MCF 10A (cell line): Measurements from ENCODE around the gene BEND4. TPM values are rescaled to one million over a fixed set of nuclear protein-coding genes. Genes with fewer than 3 reads are reported as not detected.

Experiments used
- BruUV-seq: library from RNA; stranded (reverse); fragments of 400-500 nt; replicated peaks from 2 replicates; lab custom pipeline; 2021; lab: Mats Ljungman, UMichigan
- CTCF ChIA-PET: fragments of 300-600 bp; sonication (Branson Sonifier 250); formaldehyde crosslinking; extraction: SDS; loops from one replicate; lab custom pipeline; 2021; ENCODE audit warnings: antibody characterized with exemption, inconsistent platforms; lab: Yijun Ruan, JAX
- POLR2A ChIA-PET: fragments of 300-600, 350-650 bp; sonication (Branson Sonifier 250); formaldehyde crosslinking; extraction: SDS; loops from one replicate; lab custom pipeline; 2020; ENCODE audit warnings: antibody characterized with exemption, inconsistent platforms; lab: Yijun Ruan, JAX
- DNase-seq: peaks from one replicate; pipeline ENCODE4 v3.0.0-alpha.2; 2018; ENCODE audit not compliant: unreplicated experiment
- H3K27ac Mint-ChIP-seq: one replicate; pipeline ENCODE4 v1.8.0; 2022; ENCODE audit warnings: mild to moderate bottlenecking, low read depth, mixed read lengths; ENCODE audit not compliant: unreplicated experiment
- H3K27me3 Mint-ChIP-seq: one replicate; pipeline ENCODE4 v1.8.0; 2022; ENCODE audit warnings: mixed read lengths; ENCODE audit not compliant: insufficient read depth, unreplicated experiment
- H3K36me3 Mint-ChIP-seq: one replicate; pipeline ENCODE4 v1.8.0; 2022; ENCODE audit warnings: mild to moderate bottlenecking, moderate library complexity, mixed read lengths; ENCODE audit not compliant: insufficient read depth, unreplicated experiment
- H3K4me1 Mint-ChIP-seq: one replicate; pipeline ENCODE4 v1.8.0; 2022; ENCODE audit warnings: mixed read lengths; ENCODE audit not compliant: insufficient read depth, unreplicated experiment
- H3K4me3 Mint-ChIP-seq: one replicate; pipeline ENCODE4 v1.8.0; 2022; ENCODE audit warnings: mild to moderate bottlenecking, moderate library complexity, mixed read lengths; ENCODE audit not compliant: unreplicated experiment
- H3K9me3 Mint-ChIP-seq: one replicate; pipeline ENCODE4 v1.8.0; 2022; ENCODE audit warnings: mixed read lengths; ENCODE audit not compliant: unreplicated experiment
- intact Hi-C: fragments of 100-400 bp; cut with micrococcal nuclease; formaldehyde crosslinking; loops from 2 replicates; pipeline ENCODE4 v1.14.1; 2022
- total RNA-seq: library from RNA; stranded (reverse); gene quantifications from 2 replicates; pipeline ENCODE4 v1.2.3, GENCODE V29; 2022
- TF ChIP-seq, protein P1 (sequence below): fragments of 200-600 bp; IDR thresholded peaks from one replicate; pipeline ENCODE4 v1.8.0; 2022; ENCODE audit warnings: antibody characterized with exemption, mild to moderate bottlenecking; ENCODE audit not compliant: unreplicated experiment

The BEND4 gene
- total RNA-seq, 1 experiment from 2014 or later = not detected

DNA sequence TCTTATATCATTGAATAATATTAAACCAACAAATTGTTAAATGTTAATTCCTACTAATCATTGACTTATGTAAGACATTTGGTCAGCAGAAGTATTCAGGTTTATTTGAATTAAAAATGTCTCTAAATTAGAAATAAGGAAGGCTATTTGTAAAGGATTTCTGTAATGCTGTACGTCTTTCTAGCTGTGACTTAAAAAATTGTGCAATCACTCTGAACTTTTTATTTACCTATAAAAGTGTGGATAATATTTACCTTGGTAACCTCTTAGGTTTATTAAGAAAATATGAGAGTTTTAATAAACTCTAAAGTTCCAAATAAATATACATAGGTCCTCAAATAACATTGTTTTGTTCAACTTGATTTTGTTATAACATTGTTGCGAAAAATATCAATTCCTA, 85.2 kb downstream of the BEND4 start:
- POLR2A ChIA-PET = no interaction called here
- Mint-ChIP-seq H3K27me3 (no peaks in the 10 kb centered on the region), H3K36me3 (peaks cover 39% of the 10 kb centered on the region), H3K4me1 (no peaks in the 10 kb centered on the region), H3K27ac (no peak overlapping the region), H3K4me3 (no peak overlapping the region), H3K9me3 (no peaks in the 10 kb centered on the region)
- no TSS peak for BruUV-seq
- CTCF ChIA-PET = no interaction called here
- TF ChIP-seq, protein P1, sequence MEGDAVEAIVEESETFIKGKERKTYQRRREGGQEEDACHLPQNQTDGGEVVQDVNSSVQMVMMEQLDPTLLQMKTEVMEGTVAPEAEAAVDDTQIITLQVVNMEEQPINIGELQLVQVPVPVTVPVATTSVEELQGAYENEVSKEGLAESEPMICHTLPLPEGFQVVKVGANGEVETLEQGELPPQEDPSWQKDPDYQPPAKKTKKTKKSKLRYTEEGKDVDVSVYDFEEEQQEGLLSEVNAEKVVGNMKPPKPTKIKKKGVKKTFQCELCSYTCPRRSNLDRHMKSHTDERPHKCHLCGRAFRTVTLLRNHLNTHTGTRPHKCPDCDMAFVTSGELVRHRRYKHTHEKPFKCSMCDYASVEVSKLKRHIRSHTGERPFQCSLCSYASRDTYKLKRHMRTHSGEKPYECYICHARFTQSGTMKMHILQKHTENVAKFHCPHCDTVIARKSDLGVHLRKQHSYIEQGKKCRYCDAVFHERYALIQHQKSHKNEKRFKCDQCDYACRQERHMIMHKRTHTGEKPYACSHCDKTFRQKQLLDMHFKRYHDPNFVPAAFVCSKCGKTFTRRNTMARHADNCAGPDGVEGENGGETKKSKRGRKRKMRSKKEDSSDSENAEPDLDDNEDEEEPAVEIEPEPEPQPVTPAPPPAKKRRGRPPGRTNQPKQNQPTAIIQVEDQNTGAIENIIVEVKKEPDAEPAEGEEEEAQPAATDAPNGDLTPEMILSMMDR = no peak
- DNase-seq = no peak
- intact Hi-C loops = no loop called here

DNA sequence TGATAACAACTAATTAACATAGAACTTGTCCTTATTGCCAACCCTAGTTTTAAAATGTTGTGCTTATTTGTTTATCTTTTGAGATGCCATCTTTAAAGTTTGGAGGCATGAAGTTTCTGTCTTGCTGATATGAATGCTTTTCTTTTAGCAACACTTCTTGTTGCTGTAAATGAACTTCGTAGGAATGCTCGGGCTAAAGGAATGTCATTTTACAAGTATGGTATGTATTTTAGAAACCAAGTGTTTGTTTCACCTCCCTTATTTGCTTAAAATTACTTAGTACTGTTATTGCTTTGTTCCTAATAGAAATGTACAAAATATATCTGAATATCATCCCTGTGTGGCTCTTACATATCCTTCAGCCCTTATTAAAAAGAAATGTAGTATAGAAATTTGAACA, 86.1 kb downstream of the BEND4 start:
- no TSS peak for BruUV-seq
- intact Hi-C loops = no loop called here
- ChIA-PET POLR2A (no interaction called here), CTCF (no interaction called here)
- Mint-ChIP-seq H3K36me3 (peaks cover 39% of the 10 kb centered on the region), H3K4me3 (no peak overlapping the region), H3K27me3 (no peaks in the 10 kb centered on the region), H3K27ac (no peak overlapping the region), H3K9me3 (no peaks in the 10 kb centered on the region), H3K4me1 (no peaks in the 10 kb centered on the region)
- DNase-seq = no peak
- TF ChIP-seq, protein P1 = no peak

Other genes starting within 250 kb of the BEND4 start
- 101 and 117 TPM in 2 replicates for gene TMEM33, start 217.2 kb downstream of the BEND4 start, total RNA-seq
- gene DCAF4L1, start 170.9 kb downstream of the BEND4 start, total RNA-seq = 0.72 and 0.81 TPM in 2 replicates
- gene SLC30A9, start 162.1 kb downstream of the BEND4 start, total RNA-seq = 58.5 and 64.9 TPM in 2 replicates
- not detected in 2 replicates for gene SHISA3, start 244.8 kb upstream of the BEND4 start, total RNA-seq